CD14-positive monocyte (primary cell): ENCODE measurements around the gene MICAL2. TPM values are rescaled to one million over a fixed set of nuclear protein-coding genes. Genes with fewer than 3 reads are reported as not detected.

Source experiments
- DNase-seq, 3 donors: peaks; one replicate each; pipeline ENCODE4 v3.0.0-alpha.2; 2011 to 2022
- H2AFZ ChIP-seq: 2 replicates; pipeline ENCODE4 v1.6.0; 2012; ENCODE audit warnings: mild to moderate bottlenecking, low read depth, low read length, inconsistent platforms; ENCODE audit not compliant: insufficient read depth, poor library complexity, severe bottlenecking
- H3K27ac ChIP-seq, 2 donors: 1 replicate in 1 of 2; 2 replicates in 1 of 2; pipeline ENCODE4 v1.5.1; 2012 to 2013; ENCODE audit warnings: low read length in 2 of 2, control low read depth in 1 of 2, inconsistent platforms in 1 of 2, low read depth in 1 of 2, mild to moderate bottlenecking in 1 of 2
- H3K27me3 ChIP-seq, 2 donors: one replicate each; pipeline versions ENCODE4 v1.6.0 to v1.6.1; 2011 to 2013; ENCODE audit warnings: low read length in 2 of 2; ENCODE audit not compliant: control insufficient read depth in 2 of 2, insufficient read depth in 2 of 2
- H3K36me3 ChIP-seq, 2 donors: replicated peaks in 1 of 2; 1 replicate in 1 of 2; 2 replicates in 1 of 2; pipeline versions ENCODE4 v1.5.1 to v1.6.1; 2012 to 2013; ENCODE audit warnings: low read length in 2 of 2, control low read depth in 1 of 2, inconsistent platforms in 1 of 2, mild to moderate bottlenecking in 1 of 2; ENCODE audit not compliant: insufficient read depth in 2 of 2, control insufficient read depth in 1 of 2
- H3K4me1 ChIP-seq, 2 donors: 1 replicate in 1 of 2; 2 replicates in 1 of 2; pipeline versions ENCODE4 v1.5.1 to v1.6.1; 2012 to 2013; ENCODE audit warnings: low read length in 2 of 2, control low read depth in 1 of 2, inconsistent platforms in 1 of 2, mild to moderate bottlenecking in 1 of 2, moderate library complexity in 1 of 2; ENCODE audit not compliant: insufficient read depth in 2 of 2, control insufficient read depth in 1 of 2
- H3K4me2 ChIP-seq: replicated peaks from 2 replicates; pipeline ENCODE3; 2012; ENCODE audit warnings: low read length, moderate library complexity, mild to moderate bottlenecking; ENCODE audit not compliant: poor library complexity, severe bottlenecking; ENCODE audit errors: extremely low read depth
- H3K4me3 ChIP-seq, 3 experiments: fragments of 200-600 bp in 1 of 3; sonication (generic) in 1 of 3; replicated peaks in 1 of 3; 1 replicate in 2 of 3; 2 replicates in 1 of 3; pipeline ENCODE4 v1.5.1; 2011 to 2013; ENCODE audit warnings: low read length in 3 of 3, mild to moderate bottlenecking in 3 of 3, control low read depth in 2 of 3, low read depth in 2 of 3, inconsistent platforms in 1 of 3, moderate library complexity in 1 of 3
- H3K79me2 ChIP-seq: 2 replicates; pipeline ENCODE4 v1.6.0; 2012; ENCODE audit warnings: mild to moderate bottlenecking, control low read depth, inconsistent platforms, low read length, moderate library complexity; ENCODE audit not compliant: insufficient read depth
- H3K9ac ChIP-seq: 2 replicates; pipeline ENCODE4 v1.6.0; 2017; ENCODE audit warnings: low read length, mild to moderate bottlenecking; ENCODE audit not compliant: insufficient read depth, poor library complexity, severe bottlenecking
- H3K9me3 ChIP-seq, 2 donors: replicated peaks in 1 of 2; 1 replicate in 1 of 2; 2 replicates in 1 of 2; pipeline versions ENCODE4 v1.5.1 to v1.6.1; 2012 to 2013; ENCODE audit warnings: low read length in 2 of 2, control low read depth in 1 of 2; ENCODE audit not compliant: control insufficient read depth in 1 of 2, insufficient read depth in 1 of 2
- H4K20me1 ChIP-seq: 2 replicates; pipeline ENCODE4 v1.6.0; 2012; ENCODE audit warnings: mild to moderate bottlenecking, low read length, control low read depth, moderate library complexity; ENCODE audit not compliant: insufficient read depth
- H3K27ac Mint-ChIP-seq, 7 donors: one replicate each; pipeline ENCODE4 v1.8.0; 2020; ENCODE audit warnings: mild to moderate bottlenecking in 7 of 7, mixed read lengths in 7 of 7, moderate library complexity in 6 of 7, inconsistent platforms in 2 of 7
- H3K27me3 Mint-ChIP-seq, 3 donors: one replicate each; pipeline ENCODE4 v1.8.0; 2021 to 2022; ENCODE audit warnings: low read depth in 3 of 3, mild to moderate bottlenecking in 3 of 3, mixed read lengths in 3 of 3, moderate library complexity in 3 of 3, inconsistent platforms in 1 of 3
- H3K36me3 Mint-ChIP-seq, 2 donors: one replicate each; pipeline ENCODE4 v1.8.0; 2020; ENCODE audit warnings: mixed read lengths in 2 of 2, inconsistent platforms in 1 of 2, mild to moderate bottlenecking in 1 of 2
- H3K4me1 Mint-ChIP-seq: one replicate; pipeline ENCODE4 v1.8.0; 2020; ENCODE audit warnings: mild to moderate bottlenecking, mixed read lengths
- H3K4me3 Mint-ChIP-seq, 2 donors: one replicate each; pipeline ENCODE4 v1.8.0; 2020; ENCODE audit warnings: mild to moderate bottlenecking in 2 of 2, mixed read lengths in 2 of 2, moderate library complexity in 1 of 2
- H3K9me3 Mint-ChIP-seq, 7 donors: one replicate each; pipeline ENCODE4 v1.8.0; 2020 to 2022; ENCODE audit warnings: mixed read lengths in 7 of 7, mild to moderate bottlenecking in 6 of 7, moderate library complexity in 6 of 7, inconsistent platforms in 2 of 7
- WGBS: methylation state at CpG from one replicate; pipeline ENCODE4 v1.1.5; 2013; ENCODE audit warnings: missing lambda C conversion rate; ENCODE audit not compliant: insufficient coverage; 5-methylcytosine and 5-hydroxymethylcytosine counted together
- intact Hi-C, 2 donors: fragments of 100-400 bp; cut with micrococcal nuclease; formaldehyde crosslinking; loops; one replicate each; pipeline versions ENCODE4 v1.15.0 to v1.15.1; 2023
- polyA plus RNA-seq, 3 donors: library from polyadenylated mRNA; depleted of rRNA in 1 of 3; unstranded in 2 of 3; stranded (reverse) in 1 of 3; fragments of 300-500 nt in 2 of 3; fragments of >200 nt in 1 of 3; fragmentation: Illumina TruSeq in 2 of 3; gene quantifications; 1 replicate in 2 of 3; 2 replicates in 1 of 3; pipeline ENCODE4 v1.2.3, GENCODE V29; 2012 to 2021
- TF ChIP-seq, protein P1 (sequence below): fragments of 200-600 bp; IDR thresholded peaks from one replicate; pipeline ENCODE4 v1.8.0; 2022; ENCODE audit warnings: antibody characterized with exemption, mild to moderate bottlenecking

The MICAL2 gene
- polyA plus RNA-seq, 3 donors: 39.8 to 72.5 (median 44.0) TPM

GRCh38 chr11:12094872-12095800 lies 15.3 kb upstream of the MICAL2 start:
- Histone ChIP-seq H3K4me2 (no peak overlapping the region), H4K20me1 (no peaks in the 10 kb centered on the region), H3K4me3 (no peak overlapping the region), H3K79me2 (no peaks in the 10 kb centered on the region), H3K9ac (no peak overlapping the region), H3K36me3 (no peaks in the 10 kb centered on the region), H2AFZ (no peak overlapping the region), H3K27me3 (no peaks in the 10 kb centered on the region), H3K27ac (no peak overlapping the region), H3K9me3 (no peaks in the 10 kb centered on the region), H3K4me1 (peaks cover 63 to 66% of the 10 kb centered on the region in 2 donors)
- Mint-ChIP-seq H3K4me1 (peaks cover 69% of the 10 kb centered on the region), H3K27ac (no peak overlapping the region), H3K27me3 (peaks cover 0 to 4% (median 1%) of the 10 kb centered on the region in 3 donors), H3K9me3 (peaks cover 0 to 5% (median 0%) of the 10 kb centered on the region in 7 donors), H3K4me3 (no peak overlapping the region), H3K36me3 (peaks cover 0 to 6% of the 10 kb centered on the region in 2 donors)
- DNase-seq: no peak
- TF ChIP-seq, protein P1, sequence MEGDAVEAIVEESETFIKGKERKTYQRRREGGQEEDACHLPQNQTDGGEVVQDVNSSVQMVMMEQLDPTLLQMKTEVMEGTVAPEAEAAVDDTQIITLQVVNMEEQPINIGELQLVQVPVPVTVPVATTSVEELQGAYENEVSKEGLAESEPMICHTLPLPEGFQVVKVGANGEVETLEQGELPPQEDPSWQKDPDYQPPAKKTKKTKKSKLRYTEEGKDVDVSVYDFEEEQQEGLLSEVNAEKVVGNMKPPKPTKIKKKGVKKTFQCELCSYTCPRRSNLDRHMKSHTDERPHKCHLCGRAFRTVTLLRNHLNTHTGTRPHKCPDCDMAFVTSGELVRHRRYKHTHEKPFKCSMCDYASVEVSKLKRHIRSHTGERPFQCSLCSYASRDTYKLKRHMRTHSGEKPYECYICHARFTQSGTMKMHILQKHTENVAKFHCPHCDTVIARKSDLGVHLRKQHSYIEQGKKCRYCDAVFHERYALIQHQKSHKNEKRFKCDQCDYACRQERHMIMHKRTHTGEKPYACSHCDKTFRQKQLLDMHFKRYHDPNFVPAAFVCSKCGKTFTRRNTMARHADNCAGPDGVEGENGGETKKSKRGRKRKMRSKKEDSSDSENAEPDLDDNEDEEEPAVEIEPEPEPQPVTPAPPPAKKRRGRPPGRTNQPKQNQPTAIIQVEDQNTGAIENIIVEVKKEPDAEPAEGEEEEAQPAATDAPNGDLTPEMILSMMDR: no peak
- intact Hi-C loops: no loop called here
- WGBS: 49% methylated on average over 4 of the region's 11 CpGs

- intact Hi-C loops: no loop called here
- Histone ChIP-seq H3K27me3 (no peaks in the 10 kb centered on the region), H2AFZ (no peak overlapping the region), H3K79me2 (no peaks in the 10 kb centered on the region), H3K27ac (no peak overlapping the region), H3K4me2 (no peak overlapping the region), H3K9me3 (no peaks in the 10 kb centered on the region), H3K9ac (no peak overlapping the region), H3K4me3 (no peak overlapping the region), H3K4me1 (peaks cover 46 to 49% of the 10 kb centered on the region in 2 donors), H4K20me1 (no peaks in the 10 kb centered on the region), H3K36me3 (no peaks in the 10 kb centered on the region)
- Mint-ChIP-seq H3K27me3 (peaks cover 0 to 4% (median 3%) of the 10 kb centered on the region in 3 donors), H3K36me3 (peaks cover 0 to 6% of the 10 kb centered on the region in 2 donors), H3K9me3 (peaks cover 0 to 2% (median 0%) of the 10 kb centered on the region in 7 donors), H3K4me1 (peaks cover 52% of the 10 kb centered on the region), H3K4me3 (peak overlapping the region in 1 of 2 donors; percentile 7), H3K27ac (no peak overlapping the region)
- 90% methylated on average over 1 of the region's 1 CpG for WGBS
- DNase-seq: no peak
- TF ChIP-seq, protein P1: no peak
These were observed 13.2 kb upstream of the MICAL2 start for GRCh38 chr11:12097219-12097618.
